GM10248 (cell line): Measurements from ENCODE around the gene USP20.
A peak's percentile ranks its signal among the peaks of the same experiment; 100 is the strongest.

ENCODE experiments used
- CTCF ChIA-PET: fragments of 300-600 bp; sonication (Branson Sonifier 250); formaldehyde crosslinking; extraction: SDS; loops from one replicate; lab custom pipeline; 2021; ENCODE audit warnings: antibody characterized with exemption; lab: Yijun Ruan, JAX
- POLR2A ChIA-PET: fragments of 350-650 bp; sonication (Branson Sonifier 250); formaldehyde crosslinking; extraction: SDS; loops from one replicate; lab custom pipeline; 2020; ENCODE audit warnings: antibody characterized with exemption; lab: Yijun Ruan, JAX
- DNase-seq: peaks from one replicate; pipeline ENCODE4 v3.0.0; 2012; ENCODE audit errors: extremely low spot score
- CTCF ChIP-seq: IDR thresholded peaks from 2 replicates; pipeline ENCODE4 v1.5.1; 2012; ENCODE audit warnings: mild to moderate bottlenecking, low read depth; ENCODE audit errors: extremely low read depth, missing control alignments, control extremely low read depth

USP20 gene

GRCh38 chr9:129898185-129898584 is 62.9 kb downstream of the USP20 start:
- no peak for DNase-seq
- no peak for TF ChIP-seq CTCF
- CTCF ChIA-PET, result interaction anchor here (0.8 to 2.8 kb wide), 2 partner anchors 11 to 27 kb away, joined by 3 to 23 read pairs; no protein-coding TSS in a partner anchor
- POLR2A ChIA-PET, result no interaction called here

GRCh38 chr9:129899620-129900019 is 64.4 kb downstream of the USP20 start:
- ChIA-PET CTCF (no interaction called here), POLR2A (no interaction called here)
- DNase-seq, result no peak
- no peak for TF ChIP-seq CTCF

- ChIA-PET POLR2A (interaction anchor here (0.7 kb wide), 1 partner anchor 45 kb away, joined by 3 read pairs; no protein-coding TSS in a partner anchor), CTCF (interaction anchor here (2.7 kb wide), 1 partner anchor 12 kb away, joined by 11 read pairs; no protein-coding TSS in a partner anchor)
- no peak for TF ChIP-seq CTCF
- DNase-seq, result peak; percentile 78
These were observed 65.2 kb downstream of the USP20 start for GRCh38 chr9:129900263-129901027.

- TF ChIP-seq CTCF, result no peak
- DNase-seq, result no peak
- ChIA-PET CTCF (interaction anchor here (2.7 kb wide), 1 partner anchor 11 kb away, joined by 11 read pairs; no protein-coding TSS in a partner anchor), POLR2A (interaction anchor here (0.5 to 1.0 kb wide), 2 partner anchors 13 to 15 kb away, joined by 3 to 9 read pairs; no protein-coding TSS in a partner anchor)
These were observed 66.9 kb downstream of the USP20 start for GRCh38 chr9:129901993-129902739.

- ChIA-PET POLR2A (no interaction called here), CTCF (interaction anchor here (2.1 to 2.7 kb wide), 2 partner anchors 10 to 16 kb away, joined by 7 to 11 read pairs; no protein-coding TSS in a partner anchor)
- TF ChIP-seq CTCF, result no peak
- DNase-seq, result no peak
These were observed 67.5 kb downstream of the USP20 start for GRCh38 chr9:129902740-129903134.

GRCh38 chr9:129904734-129905133 is 69.5 kb downstream of the USP20 start:
- ChIA-PET POLR2A (interaction anchor here (0.7 kb wide), 1 partner anchor 12 kb away, joined by 6 read pairs; no protein-coding TSS in a partner anchor), CTCF (interaction anchor here (0.8 to 2.1 kb wide), 10 partner anchors 9 to 194 kb away, joined by 3 to 7 read pairs (median 4); no protein-coding TSS in a partner anchor)
- no peak for DNase-seq
- no peak for TF ChIP-seq CTCF
